ENCODE data around the gene KLK15. TPM values are rescaled to one million over a fixed set of nuclear protein-coding genes. Genes with fewer than 3 reads are reported as not detected.

The KLK15 gene
- total and polyA plus RNA-seq, 10 of the 15 experiments (the other 5 are each of a cell fraction or from before 2014, with no cell fraction given) = 0.04 to 0.08 TPM; not detected in 8

DNA sequence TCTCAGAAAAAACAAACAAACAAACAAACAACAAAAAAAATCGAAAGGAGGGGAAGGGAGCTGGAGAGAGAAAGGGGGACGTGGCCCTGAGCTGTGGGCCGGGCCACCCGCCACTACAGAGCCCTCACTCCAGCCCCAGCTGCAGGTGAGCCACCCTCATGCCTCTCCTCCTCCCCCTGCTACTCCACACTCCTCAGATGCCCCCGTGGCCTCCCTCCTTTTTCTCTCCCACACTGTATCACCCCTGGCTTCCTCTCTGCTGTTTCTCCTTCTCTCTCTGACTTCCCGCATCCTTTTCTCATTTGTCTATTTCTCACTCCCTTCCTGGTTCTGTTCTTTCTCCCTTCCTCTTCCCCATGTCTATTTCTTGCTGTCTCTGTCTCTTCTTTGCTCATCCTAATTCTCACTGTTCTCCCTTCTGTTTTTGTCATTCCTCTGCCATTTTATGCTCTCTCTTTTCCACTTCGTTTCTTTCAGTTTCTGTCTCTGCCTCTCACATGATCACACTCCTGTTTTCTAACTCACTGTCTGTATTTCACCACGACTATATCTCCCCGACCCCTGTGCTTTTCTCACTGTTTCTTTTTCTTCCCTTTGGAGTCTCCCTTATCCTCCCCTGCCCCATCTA lies 42.5 kb upstream of the KLK15 start (continued):
- TF ChIP-seq, protein P1, sequence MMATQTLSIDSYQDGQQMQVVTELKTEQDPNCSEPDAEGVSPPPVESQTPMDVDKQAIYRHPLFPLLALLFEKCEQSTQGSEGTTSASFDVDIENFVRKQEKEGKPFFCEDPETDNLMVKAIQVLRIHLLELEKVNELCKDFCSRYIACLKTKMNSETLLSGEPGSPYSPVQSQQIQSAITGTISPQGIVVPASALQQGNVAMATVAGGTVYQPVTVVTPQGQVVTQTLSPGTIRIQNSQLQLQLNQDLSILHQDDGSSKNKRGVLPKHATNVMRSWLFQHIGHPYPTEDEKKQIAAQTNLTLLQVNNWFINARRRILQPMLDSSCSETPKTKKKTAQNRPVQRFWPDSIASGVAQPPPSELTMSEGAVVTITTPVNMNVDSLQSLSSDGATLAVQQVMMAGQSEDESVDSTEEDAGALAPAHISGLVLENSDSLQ (IDR thresholded peaks at IDR 0.05) = no peak
- no peak for TF ChIP-seq NRF1 (conservative IDR thresholded peaks at IDR 0.05; ENCODE audit: low read depth, low read length)
- TF ChIP-seq, protein P2, sequence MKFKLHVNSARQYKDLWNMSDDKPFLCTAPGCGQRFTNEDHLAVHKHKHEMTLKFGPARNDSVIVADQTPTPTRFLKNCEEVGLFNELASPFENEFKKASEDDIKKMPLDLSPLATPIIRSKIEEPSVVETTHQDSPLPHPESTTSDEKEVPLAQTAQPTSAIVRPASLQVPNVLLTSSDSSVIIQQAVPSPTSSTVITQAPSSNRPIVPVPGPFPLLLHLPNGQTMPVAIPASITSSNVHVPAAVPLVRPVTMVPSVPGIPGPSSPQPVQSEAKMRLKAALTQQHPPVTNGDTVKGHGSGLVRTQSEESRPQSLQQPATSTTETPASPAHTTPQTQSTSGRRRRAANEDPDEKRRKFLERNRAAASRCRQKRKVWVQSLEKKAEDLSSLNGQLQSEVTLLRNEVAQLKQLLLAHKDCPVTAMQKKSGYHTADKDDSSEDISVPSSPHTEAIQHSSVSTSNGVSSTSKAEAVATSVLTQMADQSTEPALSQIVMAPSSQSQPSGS (IDR thresholded peaks at IDR 0.05; ENCODE audit: low read length) = no peak
- TF ChIP-seq RFX5 (IDR thresholded peaks at IDR 0.05; ENCODE audit: low read depth, low read length) = no peak
- TF ChIP-seq HDAC2 (IDR thresholded peaks at IDR 0.05) = no peak
- TF ChIP-seq SIX5 (IDR thresholded peaks at IDR 0.05; ENCODE audit: low read depth, low read length, severe bottlenecking) = no peak
- TF ChIP-seq POLR2A (IDR thresholded peaks at IDR 0.05; ENCODE audit: low read depth, low read length) = no peak
- TF ChIP-seq SP1 (IDR thresholded peaks at IDR 0.05; ENCODE audit: low read depth, low read length) = no peak
- TF ChIP-seq BMI1 (IDR thresholded peaks at IDR 0.05; ENCODE audit: borderline replicate concordance) = no peak
- TF ChIP-seq ZNF274 (IDR thresholded peaks at IDR 0.05; ENCODE audit: insufficient read depth, insufficient read length) = no peak
- TF ChIP-seq IKZF2 (IDR thresholded peaks at IDR 0.05) = peak; percentile 59 to 68; a peak in 3 of 4 replicates
- 0 out of 2 replicates have a peak, but pooled peaks have one; percentile 24 for TF ChIP-seq ATF7 (IDR thresholded peaks at IDR 0.05; ENCODE audit: low read depth)
- TF ChIP-seq, protein P3, sequence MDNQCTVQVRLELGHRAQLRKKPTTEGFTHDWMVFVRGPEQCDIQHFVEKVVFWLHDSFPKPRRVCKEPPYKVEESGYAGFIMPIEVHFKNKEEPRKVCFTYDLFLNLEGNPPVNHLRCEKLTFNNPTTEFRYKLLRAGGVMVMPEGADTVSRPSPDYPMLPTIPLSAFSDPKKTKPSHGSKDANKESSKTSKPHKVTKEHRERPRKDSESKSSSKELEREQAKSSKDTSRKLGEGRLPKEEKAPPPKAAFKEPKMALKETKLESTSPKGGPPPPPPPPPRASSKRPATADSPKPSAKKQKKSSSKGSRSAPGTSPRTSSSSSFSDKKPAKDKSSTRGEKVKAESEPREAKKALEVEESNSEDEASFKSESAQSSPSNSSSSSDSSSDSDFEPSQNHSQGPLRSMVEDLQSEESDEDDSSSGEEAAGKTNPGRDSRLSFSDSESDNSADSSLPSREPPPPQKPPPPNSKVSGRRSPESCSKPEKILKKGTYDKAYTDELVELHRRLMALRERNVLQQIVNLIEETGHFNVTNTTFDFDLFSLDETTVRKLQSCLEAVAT (IDR thresholded peaks at IDR 0.05) = no peak; the same call in 1 of the 2 replicates
- TF ChIP-seq EED (IDR thresholded peaks at IDR 0.05; ENCODE audit: low read depth) = no peak
- TF ChIP-seq TCF3 (IDR thresholded peaks at IDR 0.05; ENCODE audit: borderline replicate concordance, insufficient read depth, low read depth, low read length) = no peak
- no peak for TF ChIP-seq TARDBP (IDR thresholded peaks at IDR 0.05; ENCODE audit: borderline replicate concordance)
- no peak for TF ChIP-seq CHD1 (IDR thresholded peaks at IDR 0.05; ENCODE audit: low read depth, low read length)
- no peak for TF ChIP-seq MTA3 (IDR thresholded peaks at IDR 0.05; ENCODE audit: borderline replicate concordance, low read length)
- peak; percentile 93 for TF ChIP-seq NBN (IDR thresholded peaks at IDR 0.05)
- no peak for TF ChIP-seq FOS (IDR thresholded peaks at IDR 0.05; ENCODE audit: borderline replicate concordance, extremely low read depth, insufficient read length)
- TF ChIP-seq YY1 (IDR thresholded peaks at IDR 0.05; ENCODE audit: low read depth, low read length) = no peak
- TF ChIP-seq NFIC (IDR thresholded peaks at IDR 0.05; ENCODE audit: low read depth, low read length) = no peak
- TF ChIP-seq, protein P4, sequence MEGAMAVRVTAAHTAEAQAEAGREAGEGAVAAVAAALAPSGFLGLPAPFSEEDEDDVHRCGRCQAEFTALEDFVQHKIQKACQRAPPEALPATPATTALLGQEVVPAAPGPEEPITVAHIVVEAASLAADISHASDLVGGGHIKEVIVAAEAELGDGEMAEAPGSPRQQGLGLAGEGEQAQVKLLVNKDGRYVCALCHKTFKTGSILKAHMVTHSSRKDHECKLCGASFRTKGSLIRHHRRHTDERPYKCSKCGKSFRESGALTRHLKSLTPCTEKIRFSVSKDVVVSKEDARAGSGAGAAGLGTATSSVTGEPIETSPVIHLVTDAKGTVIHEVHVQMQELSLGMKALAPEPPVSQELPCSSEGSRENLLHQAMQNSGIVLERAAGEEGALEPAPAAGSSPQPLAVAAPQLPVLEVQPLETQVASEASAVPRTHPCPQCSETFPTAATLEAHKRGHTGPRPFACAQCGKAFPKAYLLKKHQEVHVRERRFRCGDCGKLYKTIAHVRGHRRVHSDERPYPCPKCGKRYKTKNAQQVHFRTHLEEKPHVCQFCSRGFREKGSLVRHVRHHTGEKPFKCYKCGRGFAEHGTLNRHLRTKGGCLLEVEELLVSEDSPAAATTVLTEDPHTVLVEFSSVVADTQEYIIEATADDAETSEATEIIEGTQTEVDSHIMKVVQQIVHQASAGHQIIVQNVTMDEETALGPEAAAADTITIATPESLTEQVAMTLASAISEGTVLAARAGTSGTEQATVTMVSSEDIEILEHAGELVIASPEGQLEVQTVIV (IDR thresholded peaks at IDR 0.05; ENCODE audit: borderline replicate concordance, partially characterized antibody) = no peak
- TF ChIP-seq KLF5 (IDR thresholded peaks at IDR 0.05; ENCODE audit: partially characterized antibody) = no peak
- TF ChIP-seq, protein P5, sequence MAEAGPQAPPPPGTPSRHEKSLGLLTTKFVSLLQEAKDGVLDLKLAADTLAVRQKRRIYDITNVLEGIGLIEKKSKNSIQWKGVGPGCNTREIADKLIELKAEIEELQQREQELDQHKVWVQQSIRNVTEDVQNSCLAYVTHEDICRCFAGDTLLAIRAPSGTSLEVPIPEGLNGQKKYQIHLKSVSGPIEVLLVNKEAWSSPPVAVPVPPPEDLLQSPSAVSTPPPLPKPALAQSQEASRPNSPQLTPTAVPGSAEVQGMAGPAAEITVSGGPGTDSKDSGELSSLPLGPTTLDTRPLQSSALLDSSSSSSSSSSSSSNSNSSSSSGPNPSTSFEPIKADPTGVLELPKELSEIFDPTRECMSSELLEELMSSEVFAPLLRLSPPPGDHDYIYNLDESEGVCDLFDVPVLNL (IDR thresholded peaks at IDR 0.05; ENCODE audit: low read depth, low read length) = no peak
